Erythroblast (primary cell): Measurements from ENCODE around the gene TMEM209.

Experiments
- GATA1 ChIP-seq: IDR thresholded peaks from 2 replicates; pipeline ENCODE4 v1.6.1; 2011; ENCODE audit warnings: low read depth, mild to moderate bottlenecking, control low read depth, low read length, moderate library complexity
- POLR2A ChIP-seq: IDR thresholded peaks from 2 replicates; pipeline ENCODE4 v1.6.1; 2011; ENCODE audit warnings: mild to moderate bottlenecking, low read length

DNA sequence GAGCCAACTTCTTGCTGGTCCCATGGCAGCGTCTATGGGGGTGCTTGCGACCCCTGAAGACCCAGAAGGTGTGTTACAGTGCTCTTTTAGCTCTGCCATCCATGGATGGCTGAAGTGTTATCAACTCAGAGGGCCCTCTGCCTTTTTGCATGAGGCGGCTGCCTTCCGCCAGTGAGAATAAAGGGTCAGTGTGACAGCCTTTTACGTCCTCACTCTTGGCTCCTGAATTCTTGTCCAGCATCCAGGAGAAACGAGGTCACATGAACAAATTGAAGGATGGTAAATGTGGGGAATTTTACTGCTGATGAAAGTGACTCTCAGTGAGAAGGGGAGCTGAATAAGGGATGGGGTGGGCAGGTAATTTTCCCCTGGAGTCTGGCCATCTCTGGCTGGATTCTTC, 26.6 kb upstream of the TMEM209 start:
- TF ChIP-seq POLR2A (no peak), GATA1 (no peak)
